Anterior cingulate cortex (tissue), 58 donors: ENCODE measurements around the gene ACAD11.

Experiments used
- DNase-seq, 58 donors: peaks; one replicate each; lab custom pipeline; 2025; lab: John Stamatoyannopoulos, UW

Gene ACAD11

DNA sequence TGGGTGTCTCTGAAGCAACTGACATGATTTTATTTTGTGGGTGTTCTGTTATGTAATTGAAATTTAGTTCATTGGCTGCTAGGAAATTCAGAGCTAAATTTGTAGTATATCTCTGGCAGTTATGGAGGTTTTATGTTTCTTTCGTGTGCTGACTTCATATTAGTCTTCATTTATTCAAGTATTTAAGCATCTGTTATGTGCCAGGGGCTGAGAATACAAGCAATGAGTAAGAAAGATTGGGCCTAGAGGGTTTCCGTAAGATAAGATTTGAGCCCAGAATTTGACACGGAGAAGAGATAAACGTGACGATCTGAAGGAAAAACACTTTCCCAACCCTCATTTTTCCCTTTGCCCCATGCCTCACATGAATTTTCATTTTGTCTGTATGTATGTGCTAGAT, 137.7 kb downstream of the ACAD11 start:
- DNase-seq: peak in 1 of 58 donors; percentile 5

DNA sequence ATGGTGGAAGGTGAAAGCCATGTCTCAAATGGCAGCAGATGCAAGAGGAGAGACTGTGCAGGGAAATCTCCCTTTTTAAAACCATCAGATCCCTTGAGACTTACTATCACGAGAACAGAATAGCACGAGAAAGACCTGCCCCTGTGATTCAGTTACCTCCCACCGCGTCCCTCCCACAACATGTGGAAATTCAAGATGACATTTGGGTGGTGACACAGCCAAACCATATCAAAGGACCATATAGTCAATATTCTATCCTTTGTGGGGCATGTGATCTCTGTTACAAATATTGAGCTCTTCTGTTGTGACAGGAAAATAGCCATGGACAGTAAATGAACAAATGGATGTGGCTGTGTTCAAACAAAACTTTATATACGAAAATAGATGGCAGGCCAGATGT, 139.7 kb downstream of the ACAD11 start:
- DNase-seq: no peak

DNA sequence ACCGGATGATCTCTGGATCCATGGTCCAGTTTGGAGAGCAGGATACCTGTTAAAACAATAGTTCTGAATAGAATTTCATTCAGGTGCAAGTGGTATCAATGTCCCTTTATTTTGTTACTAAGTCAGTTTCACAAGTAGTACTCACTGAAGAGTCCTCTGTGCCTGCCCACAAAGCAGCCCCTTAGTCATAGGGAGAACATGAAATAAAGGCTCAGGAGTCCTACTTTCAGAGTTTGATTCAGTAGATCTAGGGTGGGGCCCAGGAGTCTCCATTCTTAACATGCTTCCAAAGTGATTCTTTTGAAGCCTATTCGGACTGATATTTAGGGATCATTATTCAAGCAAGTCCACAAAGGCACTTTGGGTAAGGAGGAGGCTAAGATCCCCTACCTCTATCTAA, 142.3 kb downstream of the ACAD11 start:
- no peak for DNase-seq

DNA sequence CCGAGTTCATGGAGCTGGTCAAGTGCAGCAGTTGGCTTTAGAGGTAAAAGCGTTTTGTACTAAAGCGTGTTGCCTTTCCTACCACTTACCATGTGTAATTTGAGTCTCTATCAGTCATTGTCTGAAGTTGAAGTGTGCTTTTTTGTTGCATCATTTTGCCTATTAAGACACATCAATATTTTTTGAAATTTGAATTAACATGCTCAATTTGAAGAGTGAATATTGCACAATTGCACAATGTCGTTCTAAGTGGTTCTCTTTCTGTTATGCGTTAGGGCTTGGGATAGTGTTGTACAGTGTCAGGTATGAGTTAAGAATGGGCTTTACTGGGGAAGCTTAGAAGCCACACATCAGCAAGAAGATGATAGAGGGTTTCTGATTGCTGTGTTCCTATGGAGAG, 146.6 kb downstream of the ACAD11 start:
- DNase-seq: no peak

DNA sequence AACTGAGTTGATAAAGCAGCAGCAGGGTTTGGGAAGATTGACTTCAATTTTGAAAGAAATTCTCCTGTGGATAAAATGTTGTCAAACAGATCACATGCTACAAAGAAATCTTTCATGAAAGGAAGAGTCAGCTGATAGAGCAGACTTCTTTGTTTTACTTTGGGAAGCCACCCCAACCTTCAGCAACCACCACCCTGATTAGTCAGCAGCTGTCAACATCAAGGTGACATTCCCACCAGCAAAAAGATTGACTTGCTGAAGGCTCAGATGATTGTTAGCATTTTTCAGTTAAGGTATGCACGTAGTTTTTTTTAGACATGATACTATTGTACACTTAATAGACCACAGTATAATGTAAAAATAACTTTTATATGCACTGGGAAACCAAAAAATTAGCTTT, 150.1 kb downstream of the ACAD11 start:
- DNase-seq: no peak

DNA sequence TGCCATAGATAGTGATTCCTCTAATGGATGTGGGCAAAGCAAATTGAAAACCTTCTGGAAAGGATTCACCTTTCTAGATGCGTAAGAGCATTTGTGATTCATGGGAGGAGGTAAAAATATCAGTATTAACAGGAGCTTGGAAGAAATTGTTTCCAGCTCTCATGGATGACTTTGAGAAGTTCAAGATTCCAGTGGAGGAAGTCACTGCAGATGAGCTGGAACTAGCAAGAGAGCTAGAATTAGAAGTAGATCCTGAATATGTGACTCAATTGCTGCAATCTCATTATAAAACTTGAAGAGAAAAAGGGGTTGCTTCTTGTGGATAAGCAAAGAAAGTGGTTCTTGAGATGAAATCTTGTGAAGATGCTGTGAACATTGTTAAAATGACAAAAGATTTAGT, 150.5 kb downstream of the ACAD11 start:
- no peak for DNase-seq
